Ectodermal cell (in vitro differentiated cells): ENCODE data around the gene ZNF407.

Source experiments
- H3K27ac ChIP-seq: 2 replicates; pipeline ENCODE4 v1.7.0; 2013; ENCODE audit warnings: mild to moderate bottlenecking, low read depth, low read length; ENCODE audit not compliant: insufficient read depth, poor library complexity, severe bottlenecking
- H3K27me3 ChIP-seq: 2 replicates; pipeline ENCODE4 v1.7.0; 2013; ENCODE audit warnings: mild to moderate bottlenecking, low read length; ENCODE audit not compliant: insufficient read depth, control insufficient read depth, poor library complexity, severe bottlenecking
- H3K36me3 ChIP-seq: one replicate; pipeline ENCODE4 v1.7.0; 2013; ENCODE audit warnings: low read length; ENCODE audit not compliant: control insufficient read depth, insufficient read depth
- H3K4me1 ChIP-seq: one replicate; pipeline ENCODE4 v1.7.0; 2013; ENCODE audit warnings: low read length; ENCODE audit not compliant: control insufficient read depth, insufficient read depth
- H3K4me3 ChIP-seq: 2 replicates; pipeline ENCODE4 v1.7.0; 2013; ENCODE audit warnings: low read depth, low read length, control low read depth; ENCODE audit not compliant: insufficient read depth
- H3K9me3 ChIP-seq: 2 replicates; pipeline ENCODE4 v1.7.0; 2013; ENCODE audit warnings: mild to moderate bottlenecking, low read length, moderate library complexity; ENCODE audit not compliant: control insufficient read depth
- WGBS, 2 experiments: methylation state at CpG; one replicate each; pipeline ENCODE4 v1.1.7; 2013; ENCODE audit warnings: missing lambda C conversion rate in 2 of 2; 5-methylcytosine and 5-hydroxymethylcytosine counted together

The ZNF407 gene

GRCh38 chr18:74945774-74946545 lies 348.3 kb downstream of the ZNF407 start:
- Histone ChIP-seq H3K27me3 (no peaks in the 10 kb centered on the region), H3K27ac (no peak overlapping the region), H3K9me3 (no peaks in the 10 kb centered on the region), H3K4me3 (no peak overlapping the region), H3K4me1 (peaks cover 8% of the 10 kb centered on the region), H3K36me3 (no peaks in the 10 kb centered on the region)
- WGBS, 2 experiments, result 88 to 90% methylated on average over 6 to 7 of the region's 7 CpGs

- H3K27me3 ChIP-seq, result no peaks in the 10 kb centered on the region
- no peak overlapping the region for H3K27ac ChIP-seq
- no peaks in the 10 kb centered on the region for H3K36me3 ChIP-seq
- no peaks in the 10 kb centered on the region for H3K9me3 ChIP-seq
- H3K4me1 ChIP-seq, result peaks cover 11% of the 10 kb centered on the region
- H3K4me3 ChIP-seq, result no peak overlapping the region
- WGBS, 2 experiments, result 92 to 100% methylated on average over 3 of the region's 3 CpGs
These were observed 349.1 kb downstream of the ZNF407 start for GRCh38 chr18:74946646-74947375.

- WGBS, 2 experiments, result 66 to 70% methylated on average over 10 of the region's 10 CpGs
- H3K36me3 ChIP-seq, result no peaks in the 10 kb centered on the region
- H3K9me3 ChIP-seq, result no peaks in the 10 kb centered on the region
- H3K27ac ChIP-seq, result no peak overlapping the region
- peaks cover 11% of the 10 kb centered on the region for H3K4me1 ChIP-seq
- H3K27me3 ChIP-seq, result no peaks in the 10 kb centered on the region
- no peak overlapping the region for H3K4me3 ChIP-seq
These were observed 349.7 kb downstream of the ZNF407 start for GRCh38 chr18:74947417-74947816.

- 65 to 68% methylated on average over 3 to 4 of the region's 4 CpGs for WGBS, 2 experiments
- Histone ChIP-seq H3K27ac (no peak overlapping the region), H3K4me3 (no peak overlapping the region), H3K36me3 (no peaks in the 10 kb centered on the region), H3K4me1 (peaks cover 11% of the 10 kb centered on the region), H3K27me3 (no peaks in the 10 kb centered on the region), H3K9me3 (no peaks in the 10 kb centered on the region)
These were observed 350.2 kb downstream of the ZNF407 start for GRCh38 chr18:74947875-74948274.

- no peaks in the 10 kb centered on the region for H3K9me3 ChIP-seq
- H3K27ac ChIP-seq, result no peak overlapping the region
- H3K4me3 ChIP-seq, result no peak overlapping the region
- H3K4me1 ChIP-seq, result peaks cover 11% of the 10 kb centered on the region
- WGBS, 2 experiments, result 85 to 89% methylated on average over 1 of the region's 1 CpG
- H3K36me3 ChIP-seq, result no peaks in the 10 kb centered on the region
- H3K27me3 ChIP-seq, result no peaks in the 10 kb centered on the region
These were observed 351.9 kb downstream of the ZNF407 start for GRCh38 chr18:74949611-74950010.

GRCh38 chr18:74950479-74950878 lies 352.8 kb downstream of the ZNF407 start:
- WGBS, 2 experiments, result 55 to 72% methylated on average over 4 of the region's 4 CpGs
- Histone ChIP-seq H3K36me3 (no peaks in the 10 kb centered on the region), H3K4me1 (peaks cover 11% of the 10 kb centered on the region), H3K27ac (no peak overlapping the region), H3K4me3 (no peak overlapping the region), H3K9me3 (no peaks in the 10 kb centered on the region), H3K27me3 (no peaks in the 10 kb centered on the region)

- no peaks in the 10 kb centered on the region for H3K27me3 ChIP-seq
- no peaks in the 10 kb centered on the region for H3K36me3 ChIP-seq
- 84 to 89% methylated on average over 4 of the region's 4 CpGs for WGBS, 2 experiments
- H3K9me3 ChIP-seq, result no peaks in the 10 kb centered on the region
- peaks cover 11% of the 10 kb centered on the region for H3K4me1 ChIP-seq
- no peak overlapping the region for H3K27ac ChIP-seq
- no peak overlapping the region for H3K4me3 ChIP-seq
These were observed 353.6 kb downstream of the ZNF407 start for GRCh38 chr18:74951165-74951760.

GRCh38 chr18:74957588-74958224 lies 360.0 kb downstream of the ZNF407 start:
- Histone ChIP-seq H3K9me3 (no peaks in the 10 kb centered on the region), H3K36me3 (no peaks in the 10 kb centered on the region), H3K4me1 (no peaks in the 10 kb centered on the region), H3K4me3 (no peak overlapping the region), H3K27me3 (no peaks in the 10 kb centered on the region), H3K27ac (no peak overlapping the region)
- WGBS, 2 experiments, result 94 to 98% methylated on average over 8 of the region's 8 CpGs

GRCh38 chr18:74959216-74959615 lies 361.5 kb downstream of the ZNF407 start:
- no peaks in the 10 kb centered on the region for H3K36me3 ChIP-seq
- 85 to 93% methylated on average over 2 to 3 of the region's 3 CpGs for WGBS, 2 experiments
- H3K4me1 ChIP-seq, result no peaks in the 10 kb centered on the region

GRCh38 chr18:74961596-74961995 lies 363.9 kb downstream of the ZNF407 start:
- H3K4me1 ChIP-seq, result no peaks in the 10 kb centered on the region
- no peaks in the 10 kb centered on the region for H3K9me3 ChIP-seq
- WGBS, 2 experiments, result 92 to 94% methylated on average over 5 to 6 of the region's 6 CpGs
- no peaks in the 10 kb centered on the region for H3K27me3 ChIP-seq
- H3K27ac ChIP-seq, result no peak overlapping the region
- no peaks in the 10 kb centered on the region for H3K36me3 ChIP-seq
- no peak overlapping the region for H3K4me3 ChIP-seq

More at GRCh38 chr18:74959216-74959615, 361.5 kb downstream of the ZNF407 start:
- H3K27me3 ChIP-seq, result no peaks in the 10 kb centered on the region
- H3K4me3 ChIP-seq, result no peak overlapping the region
- H3K27ac ChIP-seq, result no peak overlapping the region
- H3K9me3 ChIP-seq, result no peaks in the 10 kb centered on the region
